Umbilical cord (tissue), 2 donors: ENCODE data around the gene ACTA2. TPM values are rescaled to one million over a fixed set of nuclear protein-coding genes. Genes with fewer than 3 reads are reported as not detected.
"Not testable (repeated sequence)": the region's sequence is repeated elsewhere in the genome, so short reads cannot be mapped to it uniquely, and the experiment has no call there.

Experiments used
- DNase-seq: peaks from one replicate; pipeline ENCODE4 v3.0.0-alpha.2; 2015; ENCODE audit warnings: low spot score
- total RNA-seq: library from RNA; depleted of rRNA; stranded (reverse); fragments of >200 nt; gene quantifications from one replicate; pipeline ENCODE4 v1.2.3, GENCODE V29; 2014; ENCODE audit warnings: low replicate concordance; ENCODE audit not compliant: insufficient read depth

ACTA2 gene
- total RNA-seq, 1 donor from 2014 or later, result 11,557 TPM

DNA sequence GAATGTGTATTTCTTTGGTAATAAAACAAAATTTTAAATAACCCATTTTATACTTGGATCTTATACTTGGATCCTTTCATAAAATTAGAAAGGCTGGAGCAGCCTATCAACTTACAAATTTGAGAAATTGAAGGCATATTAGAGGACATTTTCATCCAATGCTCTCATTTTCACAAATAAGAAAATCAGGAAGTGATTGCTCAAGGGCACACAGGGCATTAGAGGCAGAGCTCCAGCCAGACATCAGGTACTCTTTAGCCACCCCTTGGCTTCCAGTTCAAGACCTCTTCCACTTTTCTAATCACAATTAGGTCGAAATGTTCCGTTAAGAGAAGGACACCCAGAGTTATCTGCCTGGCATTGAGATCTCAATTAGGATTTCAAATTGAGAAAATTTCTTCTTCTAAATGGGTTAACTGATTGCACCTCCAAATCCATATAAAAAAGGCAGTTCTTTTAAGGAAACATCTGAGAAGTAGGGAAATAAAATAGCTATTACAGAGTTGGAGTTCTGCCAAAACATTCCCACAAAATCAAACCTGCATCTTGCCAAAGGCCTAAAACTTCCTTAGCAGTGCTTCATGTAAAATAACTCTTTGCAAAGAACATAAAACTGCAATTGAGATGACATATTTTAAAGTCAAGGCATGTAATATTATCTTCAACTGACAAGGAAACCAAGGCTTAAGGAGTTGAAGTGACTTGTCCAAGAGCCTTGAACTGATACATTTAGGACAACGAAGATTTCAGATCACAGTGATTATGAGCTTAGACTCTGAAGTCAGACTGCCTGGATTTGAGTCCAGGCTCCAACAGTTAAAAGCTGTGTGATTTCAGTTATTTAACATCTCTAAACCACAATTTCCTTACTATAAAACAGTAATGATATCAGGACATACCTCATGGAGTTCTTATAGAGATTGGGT lies 2.4 kb downstream of the ACTA2 start:
- peak; percentile 87 for DNase-seq

DNA sequence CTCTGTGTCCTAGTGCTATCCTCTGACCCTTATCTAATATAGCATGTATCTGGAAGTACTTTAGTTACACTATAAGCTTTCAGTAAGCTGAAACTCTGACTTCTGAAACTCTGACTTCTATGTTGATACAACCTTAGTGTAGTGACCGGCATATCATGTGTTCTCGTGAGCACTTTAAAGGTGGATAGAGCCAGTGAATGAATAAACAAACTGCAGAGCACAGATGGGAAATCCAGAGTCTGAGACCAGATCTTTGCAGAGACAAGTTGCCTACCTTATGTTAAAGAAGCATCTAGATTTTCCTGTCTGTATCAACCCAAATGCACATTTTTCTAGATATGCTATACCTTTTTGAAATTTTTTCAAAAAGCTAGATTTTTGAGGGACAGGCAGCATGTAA lies 3.5 kb downstream of the ACTA2 start:
- no peak for DNase-seq

DNA sequence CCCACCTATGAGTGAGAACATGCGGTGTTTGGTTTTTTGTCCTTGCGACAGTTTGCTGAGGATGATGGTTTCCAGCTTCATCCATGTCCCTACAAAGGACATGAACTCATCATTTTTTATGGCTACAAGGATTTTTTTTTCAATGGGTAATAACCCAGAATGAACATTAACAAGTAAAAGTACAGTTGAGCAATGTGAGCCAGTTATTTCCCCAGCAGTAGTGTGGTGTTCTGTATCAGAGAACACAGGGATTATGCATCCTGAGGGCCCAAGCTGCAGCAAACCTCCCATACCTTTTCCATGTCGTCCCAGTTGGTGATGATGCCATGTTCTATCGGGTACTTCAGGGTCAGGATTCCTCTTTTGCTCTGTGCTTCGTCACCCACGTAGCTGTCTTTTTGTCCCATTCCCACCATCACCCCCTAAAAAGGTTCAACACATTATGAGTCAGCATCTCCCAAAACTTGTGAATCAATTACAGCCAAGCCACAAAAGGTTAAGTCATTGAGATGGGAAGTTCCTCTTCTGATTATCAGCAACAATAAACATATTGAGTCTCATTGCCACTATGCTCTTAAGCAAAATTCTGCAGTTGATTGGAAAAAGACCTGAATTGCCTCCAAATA lies 5.5 kb downstream of the ACTA2 start:
- DNase-seq, result no peak

DNA sequence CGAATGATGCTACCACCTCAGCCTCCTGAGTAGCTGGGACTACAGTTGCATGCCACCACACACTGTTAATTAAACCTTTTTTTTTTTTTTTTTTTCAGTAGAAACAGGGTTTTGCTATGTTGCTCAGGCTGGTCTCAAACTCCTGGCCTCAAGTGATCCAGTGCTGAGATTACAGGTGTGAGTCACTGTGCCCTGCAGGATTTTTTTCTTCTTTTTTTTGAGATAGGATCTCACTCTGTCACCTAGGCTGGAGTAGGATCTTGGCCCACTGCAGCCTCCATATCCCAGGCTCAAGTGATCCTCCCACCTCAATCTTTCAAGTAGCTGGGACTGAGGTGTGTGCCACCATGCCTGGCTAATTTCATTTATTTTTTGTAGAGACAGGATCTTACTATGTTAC lies 6.4 kb downstream of the ACTA2 start:
- no peak for DNase-seq

DNA sequence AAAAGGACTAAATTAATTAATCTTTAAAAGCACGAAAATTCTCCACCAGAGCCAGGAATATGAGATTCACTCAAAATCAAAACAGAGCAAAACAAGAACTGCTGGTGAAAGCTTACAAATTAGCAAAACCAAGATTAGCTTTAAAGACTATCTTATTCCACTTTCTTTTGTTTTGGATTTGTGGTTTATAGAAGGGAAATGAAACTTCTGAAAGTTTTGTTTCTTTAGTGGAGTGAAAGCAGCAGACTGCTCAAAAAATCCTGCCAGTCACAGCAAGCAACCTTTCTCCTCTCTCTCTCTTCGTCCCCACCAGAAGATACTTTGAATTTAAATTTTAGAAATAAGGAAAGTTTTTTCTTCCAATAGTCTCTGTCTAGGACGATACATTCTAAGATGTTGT lies 7.8 kb downstream of the ACTA2 start:
- DNase-seq, result no peak

DNA sequence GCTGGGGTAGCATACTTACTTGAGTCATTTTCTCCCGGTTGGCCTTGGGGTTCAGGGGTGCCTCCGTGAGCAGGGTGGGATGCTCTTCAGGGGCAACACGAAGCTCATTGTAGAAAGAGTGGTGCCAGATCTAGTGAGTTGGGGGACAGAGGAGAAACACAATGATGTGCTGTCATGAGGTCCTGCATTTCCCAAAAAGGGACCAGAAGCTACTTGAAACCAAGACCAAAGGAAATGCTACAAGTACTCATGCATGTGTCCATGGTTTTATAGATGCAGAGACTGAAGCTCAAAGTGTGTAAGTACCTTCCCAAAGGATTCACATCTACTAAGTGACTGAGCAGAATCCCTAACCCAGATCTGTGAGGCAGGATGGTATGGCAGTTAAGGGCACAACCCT lies 8.8 kb downstream of the ACTA2 start:
- no peak for DNase-seq

DNA sequence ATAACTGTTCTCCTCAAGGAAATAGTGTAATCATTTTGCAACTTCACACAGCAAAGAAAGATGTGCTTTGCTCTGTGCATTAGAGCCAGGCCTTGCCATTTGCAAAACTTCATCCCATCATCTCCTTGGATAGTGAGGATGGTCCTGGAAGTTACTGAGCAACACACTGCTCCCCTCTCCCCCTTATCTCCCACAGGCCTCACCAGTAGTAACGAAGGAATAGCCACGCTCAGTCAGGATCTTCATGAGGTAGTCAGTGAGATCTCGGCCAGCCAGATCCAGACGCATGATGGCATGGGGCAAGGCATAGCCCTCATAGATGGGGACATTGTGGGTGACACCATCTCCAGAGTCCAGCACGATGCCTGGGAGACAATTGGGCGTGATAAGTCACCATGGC lies 11.5 kb downstream of the ACTA2 start:
- DNase-seq, result no peak

DNA sequence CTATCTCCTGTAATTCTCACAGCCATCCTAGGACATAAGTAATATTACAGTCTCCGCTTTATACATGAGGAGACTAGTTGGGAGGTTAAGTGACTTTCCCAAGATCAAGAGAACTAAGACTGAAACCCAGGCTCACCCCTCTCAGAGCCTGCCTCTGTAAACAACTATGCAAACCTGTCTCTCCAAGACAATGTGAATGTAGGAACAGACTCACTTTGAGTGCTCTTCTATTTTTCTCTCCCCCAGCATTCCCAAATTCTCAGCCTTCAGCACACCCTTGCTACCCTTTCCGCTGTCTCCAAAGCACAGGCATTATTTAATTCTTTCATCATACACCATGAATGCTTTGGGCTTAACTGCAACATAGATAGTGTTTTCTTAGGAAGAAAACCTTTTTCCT lies 13.6 kb downstream of the ACTA2 start:
- no peak for DNase-seq

DNA sequence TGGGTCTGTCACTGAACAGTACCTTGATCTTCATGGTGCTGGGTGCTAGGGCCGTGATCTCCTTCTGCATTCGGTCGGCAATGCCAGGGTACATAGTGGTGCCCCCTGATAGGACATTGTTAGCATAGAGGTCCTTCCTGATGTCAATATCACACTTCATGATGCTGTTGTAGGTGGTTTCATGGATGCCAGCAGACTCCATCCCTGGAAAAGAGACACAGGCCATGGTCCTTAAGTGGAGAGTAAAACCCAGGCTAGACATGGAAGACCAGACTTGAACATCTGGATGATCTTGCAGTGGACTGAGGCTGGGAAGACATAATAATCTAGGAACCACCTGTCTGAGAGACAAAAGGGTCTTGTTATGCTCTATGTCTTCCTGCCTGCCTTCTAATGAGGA lies 14.5 kb downstream of the ACTA2 start:
- no peak for DNase-seq

DNA sequence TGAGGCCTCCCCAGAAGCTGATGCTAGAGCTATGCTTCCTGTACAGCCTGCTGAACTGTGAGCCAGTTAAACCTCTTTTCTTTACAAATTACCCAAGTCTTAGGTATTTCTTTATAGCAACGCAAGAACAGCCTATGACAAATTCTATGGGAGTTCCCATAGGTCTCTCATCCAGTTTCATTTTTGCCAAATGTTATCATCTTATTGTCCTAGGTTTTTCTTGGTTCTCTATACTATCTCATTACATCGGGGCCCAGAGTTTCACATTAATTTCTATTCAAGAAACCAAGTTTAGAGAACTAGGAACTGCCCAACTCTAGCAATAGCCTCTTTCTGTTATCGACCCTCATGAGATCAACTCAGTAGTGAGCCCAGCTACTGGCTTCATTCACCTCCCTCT lies 15.9 kb downstream of the ACTA2 start:
- no peak for DNase-seq

DNA sequence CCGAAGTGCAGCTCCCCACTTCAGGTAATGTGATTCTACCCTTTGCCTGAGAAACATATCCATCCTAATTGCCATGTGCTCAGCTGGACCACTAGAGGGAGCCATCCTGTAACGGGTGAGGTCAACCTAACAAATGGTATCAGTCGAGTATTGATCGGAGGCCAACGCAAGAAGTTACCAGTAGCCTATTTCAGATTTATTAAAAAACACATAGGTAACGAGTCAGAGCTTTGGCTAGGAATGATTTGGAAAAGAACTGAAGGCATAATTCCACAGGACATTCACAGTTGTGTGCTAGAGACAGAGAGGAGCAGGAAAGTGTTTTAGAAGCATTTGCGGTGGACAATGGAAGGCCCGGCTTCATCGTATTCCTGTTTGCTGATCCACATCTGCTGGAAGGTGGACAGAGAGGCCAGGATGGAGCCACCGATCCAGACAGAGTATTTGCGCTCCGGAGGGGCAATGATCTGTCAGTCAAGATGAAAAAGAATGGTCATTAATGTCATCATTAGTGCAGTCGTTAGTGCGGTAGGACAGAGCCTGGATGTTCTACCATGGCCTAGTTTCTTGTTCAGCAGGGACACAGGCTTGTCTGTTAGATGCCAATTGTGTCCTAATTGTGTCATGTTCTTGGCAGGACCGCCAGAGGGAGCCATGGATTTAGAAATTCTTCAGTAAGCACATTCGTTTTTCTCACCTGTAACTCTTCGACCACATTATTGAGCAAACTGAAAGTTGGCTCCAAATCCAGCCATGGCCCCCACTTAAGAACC lies 17.5 kb downstream of the ACTA2 start:
- peak; percentile 80 for DNase-seq

DNA sequence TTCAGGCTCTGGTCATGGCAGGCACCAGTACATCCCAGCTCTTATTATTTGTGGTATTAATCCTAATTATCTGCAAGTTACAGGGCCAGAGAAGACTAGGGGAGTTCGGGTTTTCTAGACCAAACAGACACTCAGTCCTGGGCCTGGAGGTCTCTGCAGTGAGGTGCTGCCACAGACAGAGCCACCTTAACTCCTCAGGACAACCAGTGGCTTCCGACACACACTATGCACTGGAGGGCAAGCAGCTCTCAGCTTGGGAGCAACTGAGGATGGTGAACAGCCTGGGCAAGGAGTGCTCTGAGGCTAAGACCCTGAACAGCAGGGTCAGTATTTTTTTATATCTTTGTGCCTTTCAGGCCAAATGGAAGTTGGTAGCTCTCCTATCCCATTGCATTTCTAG lies 19.0 kb downstream of the ACTA2 start:
- no peak for DNase-seq

DNA sequence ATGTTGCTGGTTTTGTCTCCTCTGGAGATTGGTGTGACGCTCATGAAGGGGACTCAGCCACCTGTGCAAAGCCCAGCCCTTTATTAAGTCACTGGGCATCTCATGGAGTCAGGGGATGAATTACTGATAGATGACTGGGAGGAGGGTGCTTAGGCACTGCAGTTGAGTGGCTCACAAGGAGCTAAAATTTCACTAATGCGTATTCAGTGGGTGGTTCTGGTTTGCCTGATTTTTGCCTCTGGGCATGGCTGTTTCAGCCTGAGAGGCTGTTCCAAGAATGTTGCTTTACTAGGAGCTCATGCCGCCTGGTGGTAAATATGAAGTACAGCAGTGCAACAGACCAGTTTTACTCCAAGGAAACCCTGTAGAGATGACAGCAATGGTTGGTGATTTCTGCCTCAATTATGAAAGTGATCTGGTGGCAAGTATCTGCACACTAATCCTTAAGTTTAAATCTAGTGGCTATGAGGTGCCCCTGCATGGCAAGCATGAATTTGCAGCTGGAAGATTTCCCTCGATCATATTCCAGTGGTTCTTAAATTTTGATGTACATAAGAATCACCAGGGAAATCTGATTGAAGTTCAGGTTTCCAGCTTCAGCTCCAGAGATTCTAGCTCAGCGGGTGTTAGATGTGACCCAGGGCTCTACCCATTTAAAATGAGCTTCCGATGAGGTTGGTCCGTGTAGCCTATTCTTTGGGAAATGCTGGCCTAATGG lies 19.9 kb downstream of the ACTA2 start:
- DNase-seq, result peak; percentile 92

DNA sequence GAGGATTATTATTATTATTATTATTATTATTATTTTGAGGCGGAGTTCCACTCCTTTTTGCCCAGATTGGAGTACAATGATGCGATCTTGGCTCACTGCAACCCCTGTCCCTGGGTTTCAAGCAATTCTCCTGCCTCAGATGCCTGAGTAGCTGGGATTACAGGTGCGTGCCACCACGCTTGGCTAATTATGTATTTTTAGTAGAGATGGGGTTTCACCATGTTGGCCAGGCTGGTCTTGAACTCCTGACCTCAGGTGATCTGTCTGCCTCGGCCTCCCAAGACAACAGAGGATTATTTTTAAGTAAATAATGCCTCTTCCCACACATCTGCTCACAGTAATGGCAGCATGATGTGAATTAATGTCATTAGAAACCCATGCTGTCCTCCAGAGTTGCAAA lies 20.5 kb downstream of the ACTA2 start:
- not testable (repeated sequence) for DNase-seq

DNA sequence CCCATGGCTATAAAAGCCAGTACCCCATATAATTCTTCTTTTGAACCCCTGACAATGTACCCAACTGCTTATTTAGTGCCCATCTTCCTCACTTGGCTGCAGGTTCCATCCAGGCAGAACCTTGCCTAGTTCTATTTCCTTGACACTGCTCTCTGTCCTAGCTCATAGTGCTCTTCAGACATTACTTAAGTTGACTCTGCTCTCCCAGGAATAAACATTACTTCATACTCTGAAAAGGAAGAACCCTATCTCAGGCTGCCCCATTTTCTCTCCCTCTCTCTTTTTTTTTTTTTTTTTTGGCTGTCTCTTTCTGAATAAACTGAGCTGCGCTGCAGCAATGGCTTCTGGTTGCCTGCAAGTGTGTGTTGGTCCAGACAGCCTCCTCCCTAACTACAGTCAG lies 21.0 kb downstream of the ACTA2 start:
- DNase-seq, result no peak

DNA sequence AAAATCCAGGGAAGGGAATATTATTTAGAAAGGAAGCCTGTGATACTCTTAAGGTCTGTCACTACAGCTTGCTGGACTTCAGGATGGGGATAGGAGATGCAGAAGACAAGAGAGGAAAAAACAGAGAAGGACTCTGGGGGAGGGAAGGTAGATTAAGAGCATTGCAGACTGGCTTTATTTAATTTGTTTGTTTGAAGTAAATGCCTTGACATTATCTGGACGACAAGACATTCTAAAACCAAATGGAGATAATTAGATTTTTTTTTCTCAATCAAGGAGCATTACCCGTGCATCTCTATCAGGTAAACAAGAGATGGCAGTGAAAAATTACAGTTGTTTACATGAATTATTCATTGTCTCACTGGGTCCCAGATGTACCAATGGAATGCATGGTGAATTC lies 24.3 kb downstream of the ACTA2 start:
- no peak for DNase-seq

DNA sequence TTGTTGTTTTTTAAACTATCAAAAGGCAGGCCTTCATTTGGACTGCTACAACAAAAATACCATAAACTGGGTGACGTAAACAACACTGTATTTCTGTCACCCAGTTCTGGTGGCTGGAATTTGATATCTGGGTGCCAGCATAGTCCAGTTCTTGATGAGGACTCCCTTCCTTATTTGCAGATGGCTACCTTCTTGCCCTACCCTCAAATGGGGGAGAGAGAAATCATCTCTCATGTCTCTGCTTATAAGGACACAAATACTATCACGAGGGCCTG lies 25.2 kb downstream of the ACTA2 start:
- DNase-seq, result no peak

DNA sequence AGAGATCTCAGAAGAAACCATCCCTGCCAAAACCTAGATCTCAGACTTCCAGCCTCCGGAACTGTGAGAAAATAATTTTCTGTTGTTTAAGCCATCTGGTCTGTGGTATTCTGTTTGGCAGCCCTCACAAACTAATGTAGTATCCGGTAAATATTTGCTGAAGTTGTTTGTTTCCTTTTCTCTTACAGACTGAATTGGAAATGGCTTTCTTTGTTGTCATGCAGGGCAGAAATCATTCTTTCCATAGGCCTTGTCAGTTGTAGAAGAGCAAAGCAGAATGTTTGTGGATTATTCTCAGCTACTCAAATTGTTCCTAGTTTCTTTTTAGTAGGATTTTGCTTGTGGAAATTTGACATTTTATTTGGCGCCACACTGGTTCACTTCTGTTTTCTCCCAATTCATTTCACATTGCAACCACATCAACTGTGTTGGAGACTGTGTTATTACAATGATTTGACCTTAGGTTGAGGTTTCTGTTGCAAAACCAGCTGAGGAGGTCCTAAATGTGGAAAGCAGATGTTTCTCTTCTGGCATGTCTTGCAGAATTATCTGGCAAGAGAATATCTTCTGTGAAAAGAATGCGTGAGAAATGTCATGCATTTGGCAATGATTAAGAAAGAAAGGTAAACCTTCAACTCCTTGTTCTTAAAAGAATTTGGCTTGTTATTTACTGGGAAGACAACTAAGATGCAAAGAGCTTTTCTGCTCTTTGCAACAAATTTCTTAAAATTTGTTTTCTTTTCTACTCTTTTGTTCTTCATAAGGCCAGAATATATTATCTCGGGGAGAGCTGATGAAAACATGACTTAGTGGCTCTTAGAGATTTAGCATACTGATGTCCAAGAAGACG lies 25.8 kb downstream of the ACTA2 start:
- DNase-seq, result peak; percentile 72

DNA sequence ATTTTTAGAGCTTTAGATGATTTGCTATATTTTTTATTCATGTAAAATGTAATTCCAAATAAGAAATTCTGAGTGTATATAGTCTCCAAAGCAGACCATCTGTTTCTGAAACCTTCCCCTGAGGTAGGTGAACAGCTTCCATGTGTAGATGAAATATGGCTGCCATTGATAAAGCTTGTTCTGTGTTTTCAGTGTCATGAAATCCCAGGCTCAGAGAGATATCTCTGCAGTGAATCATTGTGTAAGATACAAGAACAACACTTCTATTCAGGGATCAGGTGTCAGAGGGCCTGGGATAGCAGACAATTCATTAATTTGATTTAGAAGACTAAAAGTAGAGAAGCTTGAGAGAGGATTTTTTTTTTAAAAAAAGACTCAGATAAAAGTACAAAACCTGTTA lies 29.1 kb downstream of the ACTA2 start:
- DNase-seq, result no peak

DNA sequence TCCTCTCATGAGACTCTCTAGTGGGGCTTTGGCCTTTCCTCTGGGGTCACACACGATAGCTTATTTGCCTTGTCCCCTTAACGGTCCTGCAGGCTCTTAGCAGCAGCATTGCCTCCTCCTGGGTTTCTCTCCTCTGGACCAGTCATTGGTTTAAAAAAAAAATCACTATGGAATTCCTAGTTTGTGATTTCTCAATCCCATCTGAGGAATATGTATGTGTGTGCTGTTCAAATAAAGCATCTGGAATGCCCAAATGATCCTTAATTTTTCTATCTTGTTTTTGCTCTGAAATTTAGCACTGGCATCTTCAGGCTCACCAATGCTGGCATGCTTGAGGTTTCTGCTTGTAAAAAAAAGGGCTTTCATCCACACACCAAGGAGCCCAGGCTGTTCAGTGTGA lies 30.5 kb downstream of the ACTA2 start:
- no peak for DNase-seq

DNA sequence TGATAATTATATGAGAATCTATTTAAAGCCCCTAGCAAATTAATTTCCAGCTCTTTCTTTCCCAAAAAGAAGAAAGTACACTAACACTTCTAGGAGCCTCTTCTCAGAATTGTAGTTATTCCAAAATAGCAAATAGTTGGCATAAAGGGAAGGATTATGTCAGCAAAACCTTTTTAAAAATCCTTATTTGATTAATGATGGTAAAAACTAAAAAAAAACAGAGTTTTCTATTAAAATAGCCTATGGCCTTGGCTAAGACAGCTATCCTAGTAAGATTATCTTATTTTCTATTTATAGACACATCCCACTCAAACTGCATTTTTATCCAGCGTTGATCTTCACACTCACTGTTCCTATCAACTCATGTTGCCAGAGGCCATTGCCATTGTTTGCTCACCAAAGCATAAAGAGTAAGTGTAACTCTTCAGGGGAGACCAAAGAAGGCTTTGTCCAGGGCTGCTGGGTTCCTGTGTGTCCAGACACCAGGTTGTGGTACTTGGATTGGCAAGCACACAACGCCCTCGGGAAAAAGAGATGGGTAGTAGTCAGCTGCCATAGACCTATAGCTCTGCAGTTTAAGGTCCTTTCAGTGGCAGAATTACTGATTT lies 31.5 kb downstream of the ACTA2 start:
- no peak for DNase-seq
